Measurements from ENCODE around the gene PPP2R5E.

PPP2R5E gene

DNA sequence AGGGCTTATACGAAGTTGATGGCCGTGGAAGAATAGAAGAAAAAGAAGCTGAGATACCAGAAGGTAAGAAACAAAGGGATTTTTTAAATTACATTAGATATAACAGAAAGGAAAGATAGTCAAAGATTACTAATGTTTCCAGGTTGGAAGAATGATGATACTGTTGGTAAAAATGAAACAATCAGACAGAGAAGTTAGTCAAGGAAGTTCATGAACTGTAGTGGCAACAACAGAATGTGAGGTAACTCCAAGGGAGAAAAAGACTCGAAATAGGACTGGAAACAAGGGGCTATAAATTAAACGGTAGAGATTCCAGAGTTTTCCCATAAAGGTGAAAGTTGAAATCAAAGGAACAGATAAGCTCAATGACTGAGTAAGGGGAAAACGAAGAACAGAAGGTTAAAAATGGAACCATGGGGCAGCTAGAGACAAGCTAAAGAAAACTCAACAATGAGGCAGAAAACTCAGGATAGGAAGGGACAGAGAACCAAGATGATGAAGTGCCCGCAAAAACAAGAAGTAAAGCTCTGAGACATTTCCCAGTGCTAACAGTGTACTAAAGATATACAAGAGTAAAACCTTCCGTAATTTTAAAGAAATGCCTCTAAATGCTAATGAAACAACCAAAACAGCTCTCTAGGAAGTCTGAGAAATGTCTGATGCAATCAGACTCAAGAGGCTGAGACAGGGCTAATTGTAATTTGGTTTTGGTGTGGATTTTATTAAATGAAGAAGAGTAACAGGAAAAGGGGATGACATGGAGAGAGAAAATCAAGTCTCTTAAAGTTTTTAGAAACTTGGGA lies 70.0 kb downstream of the PPP2R5E start:
- no peak for DNase-seq (ENCODE audit: low read depth in 1 of 2, low spot score in 1 of 2)

DNA sequence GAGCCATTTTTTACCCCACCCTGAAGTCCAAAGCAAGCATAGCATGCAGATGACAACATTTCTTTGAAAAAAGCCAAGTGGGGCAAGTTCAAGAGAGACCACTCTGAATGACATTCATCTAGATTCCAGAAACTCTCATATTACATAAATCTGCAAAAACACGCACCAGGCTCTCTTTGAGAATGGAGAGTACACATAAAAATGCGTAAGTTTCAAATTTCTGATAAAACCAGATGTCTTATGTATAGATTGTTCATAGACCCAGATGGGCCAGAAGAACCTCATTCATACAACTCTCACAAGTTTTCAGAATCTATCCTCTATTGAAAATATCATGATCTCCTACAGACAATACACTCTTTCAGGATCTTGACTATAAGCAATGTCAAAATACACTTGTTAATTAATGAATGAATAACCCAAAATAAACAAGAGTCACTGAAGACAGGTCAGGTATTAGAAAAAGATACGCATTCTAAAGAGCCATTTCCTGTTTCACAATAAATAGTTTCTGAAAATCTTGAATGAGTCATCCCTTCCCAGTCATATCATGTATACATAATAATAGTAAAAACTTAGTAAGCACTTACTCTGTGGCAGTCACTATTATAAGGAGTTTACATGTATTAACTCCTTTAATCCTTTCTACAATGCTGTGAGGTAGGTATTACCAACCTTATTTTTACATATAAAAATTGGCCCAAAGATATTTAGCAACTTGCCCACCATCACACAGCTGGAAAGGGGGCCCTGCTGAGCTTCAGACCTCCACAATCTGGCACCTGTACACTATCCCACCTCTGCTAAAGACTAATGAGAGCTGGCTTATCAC lies 72.0 kb downstream of the PPP2R5E start:
- DNase-seq (ENCODE audit: low read depth in 1 of 2, low spot score in 1 of 2), result no peak

DNA sequence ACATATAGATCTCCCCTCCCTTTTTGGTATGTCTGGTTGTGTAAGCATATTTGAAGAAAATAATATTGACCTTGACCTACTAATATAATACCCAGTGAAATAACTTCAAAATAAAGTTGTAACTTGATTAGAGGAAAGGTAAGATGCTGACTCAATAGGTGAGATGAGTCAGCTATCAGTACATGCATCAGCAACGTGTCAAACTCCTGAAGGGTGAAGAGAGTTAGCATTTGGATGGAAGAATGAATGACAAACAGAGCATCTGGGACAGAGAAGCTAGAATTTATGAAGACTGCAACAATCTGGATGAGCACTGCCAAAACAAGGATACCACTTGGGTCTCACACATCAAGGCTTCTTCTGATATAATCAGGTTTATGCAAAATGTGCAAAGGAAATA lies 74.9 kb downstream of the PPP2R5E start:
- no peak for DNase-seq (ENCODE audit: low read depth in 1 of 2, low spot score in 1 of 2)

DNA sequence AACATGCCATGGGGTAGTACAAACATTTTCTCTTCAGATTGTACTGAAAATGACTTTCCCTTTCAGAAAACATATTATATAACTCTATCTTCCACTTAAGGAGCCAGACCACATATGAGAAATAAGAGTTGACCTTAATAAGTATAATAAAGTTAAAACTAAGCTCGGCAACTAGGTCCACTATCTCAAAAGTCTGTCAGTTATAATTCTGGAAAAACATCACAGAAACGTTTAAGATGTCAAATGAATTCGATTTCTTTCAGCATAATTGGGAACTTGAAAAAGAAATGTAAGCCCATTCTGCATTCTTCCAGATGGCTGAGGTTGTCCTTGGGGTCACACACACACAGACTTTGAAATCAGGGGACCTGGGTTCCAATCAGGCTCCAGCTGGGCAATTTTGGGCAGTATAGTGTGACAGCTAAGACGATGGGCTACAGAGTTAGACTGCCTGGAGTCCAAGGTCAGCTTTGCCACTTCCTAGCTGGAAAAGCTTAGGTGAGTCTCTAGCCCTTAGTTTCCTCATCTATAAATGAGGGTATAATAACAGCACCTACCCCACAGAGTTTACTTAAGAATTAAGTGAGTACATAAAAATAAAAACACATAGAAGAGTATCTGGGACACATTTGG lies 75.6 kb downstream of the PPP2R5E start:
- DNase-seq (ENCODE audit: low read depth in 1 of 2, low spot score in 1 of 2), result no peak

DNA sequence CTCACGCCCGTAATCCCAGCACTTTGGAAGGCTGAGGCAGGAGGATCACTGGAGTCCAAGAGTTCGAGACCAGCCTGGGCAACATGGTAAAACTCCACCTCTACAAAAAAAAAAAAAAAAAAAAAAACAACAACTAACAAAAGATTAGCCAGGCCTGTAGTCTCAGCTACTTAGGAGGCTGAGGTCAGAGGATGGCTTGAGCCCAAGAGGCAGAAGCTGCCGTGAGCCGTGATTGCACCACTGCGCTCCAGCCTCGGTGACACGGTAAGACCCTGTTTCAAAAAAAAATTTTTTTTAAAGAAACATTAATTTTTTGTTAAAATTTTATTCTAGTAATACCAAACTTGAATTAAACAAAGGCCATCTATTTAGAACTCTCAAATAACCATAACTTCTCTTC lies 77.8 kb downstream of the PPP2R5E start:
- DNase-seq (ENCODE audit: low read depth in 1 of 2, low spot score in 1 of 2), result no peak

DNA sequence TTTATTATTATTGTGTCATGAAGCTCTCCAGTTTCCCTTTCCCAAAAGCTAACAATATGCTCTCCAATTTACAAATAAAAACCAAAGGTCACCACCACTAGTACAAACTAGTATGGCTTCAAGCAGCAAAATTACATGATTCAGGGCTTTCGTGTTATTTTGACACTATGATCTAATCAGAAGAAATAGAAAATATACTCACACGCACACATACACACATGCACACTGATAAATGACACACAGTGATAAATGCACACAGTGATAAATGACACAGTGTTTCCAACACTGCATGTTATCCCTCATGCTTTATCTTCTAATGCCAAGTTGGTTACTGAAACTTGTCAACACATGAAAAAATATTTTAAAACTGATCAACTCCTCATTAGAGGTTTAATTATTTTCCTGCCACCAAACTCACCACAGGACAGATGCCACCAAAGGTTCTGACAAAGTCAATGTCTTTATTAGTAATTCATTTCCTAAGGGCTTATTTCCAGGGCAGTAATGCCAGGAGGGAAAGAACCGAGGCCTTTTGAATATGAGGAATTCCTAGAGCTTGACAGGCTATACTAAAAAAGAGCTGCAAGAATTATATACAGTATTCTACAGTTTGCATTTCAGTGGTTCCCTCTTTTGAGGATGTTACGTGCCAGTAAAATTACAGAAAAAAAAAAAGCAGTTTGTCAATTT lies 82.4 kb downstream of the PPP2R5E start:
- DNase-seq (ENCODE audit: low read depth in 1 of 2, low spot score in 1 of 2), result no peak

DNA sequence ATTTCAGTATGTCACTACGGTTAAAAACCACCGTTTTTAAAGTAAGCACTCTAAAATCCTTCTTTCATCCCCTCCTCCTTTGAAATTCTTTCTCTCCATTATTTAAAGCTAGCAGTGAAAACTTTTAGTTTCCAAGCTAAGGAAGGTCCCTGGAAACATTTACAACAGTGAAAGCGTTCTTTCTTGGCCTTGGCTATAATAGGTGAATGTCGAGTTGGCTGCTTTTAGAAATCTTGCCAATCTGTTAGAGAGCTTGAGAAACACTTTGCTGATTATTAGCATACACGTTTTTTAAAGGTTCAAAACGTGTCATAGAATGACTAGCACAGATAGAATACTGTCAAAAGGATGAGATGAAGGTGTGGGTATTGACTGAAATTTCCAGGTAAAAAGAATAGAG lies 83.4 kb downstream of the PPP2R5E start:
- DNase-seq (ENCODE audit: low read depth in 1 of 2, low spot score in 1 of 2), result no peak

DNA sequence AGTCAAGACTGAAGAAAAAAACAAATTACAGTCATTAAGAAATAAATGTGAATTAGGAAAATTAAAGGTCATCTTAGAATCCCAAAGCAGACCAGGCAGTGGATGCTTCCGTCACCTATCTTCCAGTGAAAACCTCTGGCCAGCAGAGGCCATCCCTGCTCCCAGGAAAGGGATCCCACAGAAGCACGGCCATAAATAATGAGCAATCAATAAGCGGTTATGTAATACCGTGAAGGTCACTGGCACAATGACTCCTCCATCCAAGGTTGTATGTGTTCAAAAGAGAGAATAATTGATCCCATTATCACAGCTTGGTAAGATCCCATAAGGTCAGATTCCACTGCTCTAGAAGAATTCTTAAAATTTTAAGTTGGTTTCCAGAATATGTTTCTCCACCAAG lies 85.7 kb downstream of the PPP2R5E start:
- no peak for DNase-seq (ENCODE audit: low read depth in 1 of 2, low spot score in 1 of 2)

DNA sequence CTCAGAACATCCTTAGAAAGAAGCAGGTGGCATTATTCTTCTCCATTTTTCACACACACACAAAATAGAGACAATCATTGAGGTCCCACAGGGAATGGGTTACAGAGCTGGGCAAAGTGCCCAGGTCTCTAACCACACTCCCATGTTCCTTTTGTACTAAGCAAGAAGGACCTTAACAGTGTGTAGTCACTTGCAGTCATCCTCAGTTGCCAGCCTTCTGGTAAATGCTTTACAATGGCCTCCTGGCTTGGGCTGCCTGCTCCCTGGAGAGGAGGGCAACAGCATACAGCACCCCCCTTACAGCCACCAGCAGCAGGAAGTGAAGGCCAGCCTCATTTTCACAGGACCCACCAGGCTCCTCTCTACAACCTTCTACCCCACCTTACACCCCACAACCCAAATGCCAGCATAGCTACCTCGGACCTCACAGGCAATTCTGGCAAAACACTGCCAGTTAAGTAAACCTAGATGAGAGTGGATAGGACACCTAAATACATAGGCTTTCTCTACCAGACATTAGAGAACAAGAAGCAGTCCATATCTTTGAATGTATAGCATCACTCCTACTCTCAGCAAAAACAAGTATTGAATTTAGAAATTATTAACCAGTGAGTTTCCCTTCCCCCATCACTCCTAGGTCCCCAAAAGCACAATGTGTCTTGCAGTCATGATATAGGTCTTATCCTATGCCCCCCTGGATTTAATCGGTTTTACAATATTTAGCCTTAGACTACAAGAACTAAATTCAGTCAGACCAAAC lies 88.1 kb downstream of the PPP2R5E start:
- no peak for DNase-seq (ENCODE audit: low read depth in 1 of 2, low spot score in 1 of 2)

DNA sequence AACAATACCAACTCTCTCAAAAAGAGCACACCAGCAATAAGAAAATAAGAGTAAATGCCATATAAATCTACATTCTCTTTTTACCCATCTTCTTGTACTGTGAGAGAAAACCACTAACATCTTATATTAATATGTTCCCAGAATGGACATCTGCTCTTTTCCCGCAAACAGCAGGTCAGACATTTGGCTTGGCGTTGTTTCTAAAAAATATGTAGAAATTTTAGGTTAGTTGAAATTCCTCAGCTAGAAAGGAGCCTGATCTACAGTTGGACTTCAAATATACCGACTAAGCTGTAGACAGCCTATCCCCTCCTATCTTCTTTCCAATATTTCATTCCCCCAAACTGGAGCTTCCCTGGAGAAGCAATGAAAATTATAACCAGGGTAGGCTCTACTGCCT lies 88.7 kb downstream of the PPP2R5E start:
- DNase-seq (ENCODE audit: low read depth in 1 of 2, low spot score in 1 of 2), result no peak

DNA sequence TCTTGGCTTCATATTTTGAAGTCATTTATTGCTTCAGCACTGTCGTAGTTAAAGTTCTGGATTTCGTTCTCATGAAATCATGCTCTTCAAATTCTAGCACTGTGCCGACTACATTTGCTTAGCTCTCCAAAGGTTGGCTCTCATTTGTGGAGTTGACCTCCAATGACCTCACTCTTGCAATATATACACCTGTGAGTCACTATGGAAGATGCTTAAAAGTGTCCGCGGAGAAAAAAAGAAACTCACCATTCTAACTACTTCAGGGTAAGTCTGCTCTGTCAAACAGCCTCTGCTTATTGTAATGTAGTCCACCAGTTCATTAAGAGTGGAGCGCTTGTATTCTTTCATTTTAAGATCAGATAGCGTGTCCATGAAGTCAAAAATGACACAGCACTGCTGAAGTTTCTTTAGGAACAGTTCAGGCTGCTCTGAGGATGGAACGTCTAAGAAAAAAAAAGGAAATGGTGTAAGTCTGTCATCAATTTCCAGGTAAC lies 89.7 kb downstream of the PPP2R5E start:
- no peak for DNase-seq (ENCODE audit: low read depth in 1 of 2, low spot score in 1 of 2)

DNA sequence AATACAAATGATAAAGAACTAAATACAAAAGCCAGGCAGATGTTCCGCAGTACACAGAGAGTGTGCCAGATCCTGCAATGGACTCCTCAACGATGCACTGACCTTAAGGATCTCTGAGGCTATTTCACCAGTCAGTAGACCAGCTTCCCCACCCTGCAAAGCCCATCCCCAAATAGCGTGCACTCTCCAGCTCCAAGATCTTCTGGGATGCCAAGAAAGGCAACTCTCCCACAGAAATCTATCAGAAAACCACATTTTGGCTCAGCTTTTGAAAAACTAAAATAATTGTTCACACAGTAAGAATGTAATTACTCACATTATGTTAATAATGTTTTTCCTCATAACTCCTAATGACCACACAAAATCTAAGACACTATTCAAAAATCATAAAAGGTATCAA lies 90.4 kb downstream of the PPP2R5E start:
- no peak for DNase-seq (ENCODE audit: low read depth in 1 of 2, low spot score in 1 of 2)

DNA sequence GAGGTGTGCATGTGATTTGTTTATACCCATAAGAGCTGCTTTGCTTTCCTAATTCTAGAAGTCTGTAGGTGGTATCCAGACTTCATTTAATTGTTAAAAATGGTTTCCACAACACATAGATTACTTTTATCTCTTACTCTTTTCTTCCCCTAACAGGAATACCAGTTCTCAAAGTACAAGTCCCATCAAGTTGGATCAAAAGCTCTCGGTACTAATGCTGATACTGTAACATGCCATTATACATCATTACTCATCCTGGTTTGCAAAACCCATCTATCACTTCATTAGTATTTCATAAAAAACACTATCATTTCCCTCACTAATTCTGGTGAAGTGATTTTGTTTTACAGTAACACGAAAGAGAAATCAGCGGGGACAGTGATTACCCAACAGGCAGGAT lies 94.3 kb downstream of the PPP2R5E start:
- DNase-seq (ENCODE audit: low read depth in 1 of 2, low spot score in 1 of 2), result no peak

DNA sequence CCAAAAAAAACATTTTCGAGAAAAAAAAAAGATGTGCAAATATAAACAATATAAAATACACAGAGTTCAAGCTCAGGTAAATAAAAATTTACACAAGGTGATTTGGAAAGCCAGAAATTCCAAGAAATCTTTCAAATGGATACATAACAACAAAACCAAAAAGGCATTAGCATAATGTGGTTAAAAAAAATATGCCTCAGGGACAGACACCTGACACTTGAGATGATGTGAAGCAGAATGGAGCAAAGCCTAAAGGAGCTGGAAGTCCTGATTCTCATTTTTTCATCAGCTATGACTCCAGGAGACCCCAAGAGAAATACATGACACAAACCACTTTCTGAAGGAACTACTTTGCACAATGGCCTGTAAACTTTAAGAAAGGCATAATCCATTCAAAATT lies 98.6 kb downstream of the PPP2R5E start:
- no peak for DNase-seq (ENCODE audit: low read depth in 1 of 2, low spot score in 1 of 2)

DNA sequence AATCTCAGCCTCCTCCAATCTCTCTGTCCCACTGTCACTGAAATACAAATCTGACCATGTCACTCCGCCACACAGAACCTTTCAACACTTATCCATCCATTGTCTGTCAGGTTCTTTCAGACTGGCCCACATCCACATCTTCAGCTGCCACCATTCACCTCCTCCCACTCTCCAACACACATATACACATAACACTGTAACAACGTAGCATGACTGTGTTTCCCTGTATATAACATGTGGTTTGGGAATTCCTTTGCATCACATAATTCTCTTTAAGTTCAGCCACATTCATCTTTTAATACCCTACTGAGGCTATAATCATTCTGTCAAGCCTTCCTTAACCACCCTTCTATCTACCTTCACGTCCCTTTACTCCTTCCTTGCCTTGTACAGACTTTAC lies 99.2 kb downstream of the PPP2R5E start:
- no peak for DNase-seq (ENCODE audit: low read depth in 1 of 2, low spot score in 1 of 2)

DNA sequence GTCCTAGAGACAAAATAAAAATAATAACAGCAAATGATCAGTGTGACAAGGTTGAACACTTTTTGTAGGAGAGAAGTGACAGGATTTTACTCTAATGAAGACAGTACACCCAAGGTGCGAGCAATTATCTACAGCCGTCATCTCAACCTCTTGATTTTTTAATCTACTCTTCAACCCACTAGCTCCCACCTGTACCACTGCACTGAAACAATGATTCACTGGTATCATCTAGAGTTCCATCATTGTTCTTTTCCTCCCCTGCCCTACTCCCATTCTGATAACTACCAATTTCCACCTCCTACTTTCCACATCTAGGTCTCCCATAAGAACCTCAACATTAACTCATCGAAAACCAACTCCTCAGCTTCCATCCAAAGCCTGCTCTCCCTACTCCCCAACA lies 99.8 kb downstream of the PPP2R5E start:
- DNase-seq (ENCODE audit: low read depth in 1 of 2, low spot score in 1 of 2), result no peak

DNA sequence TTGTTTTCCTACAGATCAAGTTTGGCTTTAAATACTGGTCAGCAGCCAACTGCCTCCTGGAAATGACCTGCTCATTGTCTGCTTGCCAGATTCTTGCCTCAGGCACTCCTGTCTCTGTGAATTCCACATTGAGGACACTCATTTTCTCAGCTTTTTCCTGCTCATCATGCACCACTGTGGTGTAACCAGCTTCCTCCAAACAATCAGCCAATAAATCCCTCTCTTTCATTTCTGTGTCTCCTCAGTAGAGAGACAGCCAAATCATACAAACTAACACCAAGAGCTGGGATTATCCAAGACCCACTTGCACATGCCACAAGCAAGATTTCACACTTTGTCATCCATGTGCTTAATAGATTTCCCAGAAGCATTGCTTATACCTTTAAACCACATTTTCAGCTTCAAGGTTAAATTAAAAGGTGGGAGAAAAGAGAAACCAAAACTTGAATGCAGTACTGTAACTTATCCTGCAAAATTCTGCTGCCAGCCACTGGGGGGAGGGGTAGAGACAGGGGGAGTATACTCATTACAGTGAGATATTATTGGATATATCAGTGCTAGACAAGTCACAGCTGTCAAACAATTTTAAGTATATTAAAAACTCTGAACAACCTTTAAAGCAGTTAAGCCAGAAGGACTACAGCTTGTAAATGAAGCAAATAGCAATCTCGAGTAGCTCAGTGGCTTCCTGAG lies 105.0 kb downstream of the PPP2R5E start:
- DNase-seq (ENCODE audit: low read depth in 1 of 2, low spot score in 1 of 2), result peak in 1 of 2 donors; percentile 12

DNA sequence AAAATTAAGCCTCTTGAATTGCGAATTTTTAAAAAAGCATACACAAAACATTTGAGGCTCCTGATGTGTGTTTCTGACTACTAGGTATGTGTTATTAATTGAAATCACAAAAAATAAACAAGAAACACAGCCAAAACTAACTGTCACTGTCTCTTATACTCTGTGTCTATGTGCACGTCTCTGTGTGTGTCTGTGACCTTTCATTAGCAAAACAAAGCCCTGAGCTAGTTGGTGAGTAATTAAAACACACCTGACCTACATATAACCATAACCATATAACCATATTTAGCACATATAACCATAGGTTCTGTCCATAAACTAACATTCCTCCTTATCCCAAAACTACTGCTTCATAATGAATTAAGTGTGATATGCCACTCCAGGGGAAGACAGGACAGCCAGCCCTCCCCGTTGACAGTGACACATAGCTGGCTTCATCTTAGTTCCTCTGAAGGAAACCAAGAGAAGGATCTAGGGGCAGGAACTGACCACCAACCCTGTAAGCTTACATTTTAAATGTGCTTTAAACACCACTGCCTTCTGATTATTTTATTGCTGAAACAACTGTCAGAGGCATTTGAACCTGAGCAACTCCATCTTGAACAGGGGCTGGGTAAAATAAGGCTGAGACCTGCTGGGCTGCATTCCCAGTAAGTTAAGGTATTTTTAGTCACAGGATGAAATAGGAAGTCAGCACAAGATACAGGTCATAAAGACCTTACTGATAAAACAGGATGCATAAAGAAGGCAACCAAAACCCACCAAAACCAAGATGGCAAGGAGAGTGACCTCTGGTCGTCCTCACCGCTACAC lies 106.7 kb downstream of the PPP2R5E start:
- no peak for DNase-seq (ENCODE audit: low read depth in 1 of 2, low spot score in 1 of 2)

DNA sequence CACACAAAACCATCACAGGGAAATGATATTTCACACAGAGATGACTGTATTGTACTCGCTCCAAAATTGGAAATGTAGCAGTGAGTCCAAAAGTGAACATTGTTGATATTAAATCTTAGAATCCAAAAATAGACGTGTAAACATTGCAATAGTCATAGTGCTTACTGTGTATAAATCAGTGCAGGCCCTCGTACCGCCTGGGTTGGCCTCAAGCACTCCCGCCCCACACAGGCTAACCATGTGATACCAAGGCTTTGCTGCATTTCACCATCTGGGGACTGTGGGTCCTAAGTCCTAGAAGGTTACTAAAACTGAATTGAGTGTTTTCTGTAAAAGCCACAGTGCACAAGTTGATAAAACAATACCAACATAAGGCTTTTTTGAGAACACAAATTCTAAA lies 107.3 kb downstream of the PPP2R5E start:
- DNase-seq (ENCODE audit: low read depth in 1 of 2, low spot score in 1 of 2), result no peak

Data from activated CD4-positive, alpha-beta T cell treated with anti-CD3 and anti-CD28 coated beads, Interleukin-2, amount 50 U/mL, for 24 hours (primary cell).